ENCODE measurements around the gene HSF4. TPM values are rescaled to one million over a fixed set of nuclear protein-coding genes. Genes with fewer than 3 reads are reported as not detected.
A peak's percentile ranks its signal among the peaks of the same experiment; 100 is the strongest.

The HSF4 gene
- total RNA-seq, 1 experiment from 2014 or later, result 2.2 TPM

GRCh38 chr16:67158637-67159600 is 5.6 kb upstream of the HSF4 start:
- DNase-seq (ENCODE audit: low spot score) (peak; percentile 48), ATAC-seq (0 out of 2 replicates have a peak, but pooled peaks have one; percentile 1)
- Mint-ChIP-seq H3K4me3 (peak overlapping the region; percentile 74), H3K9me3 (no peaks in the 10 kb centered on the region), H3K36me3 (peaks cover 2% of the 10 kb centered on the region; the same call in 1 of the 2 replicates), H3K27me3 (ENCODE audit: low read depth) (peaks cover 100% of the 10 kb centered on the region), H3K4me1 (peaks cover 25% of the 10 kb centered on the region), H3K27ac (no peak overlapping the region)
- ChIA-PET CTCF (interaction anchor here (0.8 to 15.3 kb wide), 12 partner anchors 8 to 205 kb away, joined by 3 to 386 read pairs (median 8); partner anchors contain the start of genes B3GNT9, CES3, HSF4 and NOL3), POLR2A (interaction anchor here (0.9 to 1.0 kb wide), 2 partner anchors 19 to 151 kb away, joined by 3 read pairs; no protein-coding TSS in a partner anchor)
- TF ChIP-seq IRF1 (CRISPR knock-in tag; IDR thresholded peaks at IDR 0.05) (no peak), NR1H2 (CRISPR knock-in tag; IDR thresholded peaks at IDR 0.05) (no peak), ZNF219 (CRISPR knock-in tag; IDR thresholded peaks at IDR 0.05; ENCODE audit: borderline replicate concordance) (no peak), PRRX2 (CRISPR knock-in tag; IDR thresholded peaks at IDR 0.05) (no peak), E2F4 (CRISPR knock-in tag; IDR thresholded peaks at IDR 0.05; ENCODE audit: borderline replicate concordance, low read depth) (no peak), GABPB1 (CRISPR knock-in tag; IDR thresholded peaks at IDR 0.05) (no peak), SMAD3 (CRISPR knock-in tag; IDR thresholded peaks at IDR 0.05; ENCODE audit: borderline replicate concordance) (no peak), ZNF232 (CRISPR knock-in tag; IDR thresholded peaks at IDR 0.05) (no peak), PREB (CRISPR knock-in tag; IDR thresholded peaks at IDR 0.05; ENCODE audit: borderline replicate concordance) (no peak), CBFB (CRISPR knock-in tag; IDR thresholded peaks at IDR 0.05; ENCODE audit: low read depth) (no peak)
- TF ChIP-seq, protein P1, sequence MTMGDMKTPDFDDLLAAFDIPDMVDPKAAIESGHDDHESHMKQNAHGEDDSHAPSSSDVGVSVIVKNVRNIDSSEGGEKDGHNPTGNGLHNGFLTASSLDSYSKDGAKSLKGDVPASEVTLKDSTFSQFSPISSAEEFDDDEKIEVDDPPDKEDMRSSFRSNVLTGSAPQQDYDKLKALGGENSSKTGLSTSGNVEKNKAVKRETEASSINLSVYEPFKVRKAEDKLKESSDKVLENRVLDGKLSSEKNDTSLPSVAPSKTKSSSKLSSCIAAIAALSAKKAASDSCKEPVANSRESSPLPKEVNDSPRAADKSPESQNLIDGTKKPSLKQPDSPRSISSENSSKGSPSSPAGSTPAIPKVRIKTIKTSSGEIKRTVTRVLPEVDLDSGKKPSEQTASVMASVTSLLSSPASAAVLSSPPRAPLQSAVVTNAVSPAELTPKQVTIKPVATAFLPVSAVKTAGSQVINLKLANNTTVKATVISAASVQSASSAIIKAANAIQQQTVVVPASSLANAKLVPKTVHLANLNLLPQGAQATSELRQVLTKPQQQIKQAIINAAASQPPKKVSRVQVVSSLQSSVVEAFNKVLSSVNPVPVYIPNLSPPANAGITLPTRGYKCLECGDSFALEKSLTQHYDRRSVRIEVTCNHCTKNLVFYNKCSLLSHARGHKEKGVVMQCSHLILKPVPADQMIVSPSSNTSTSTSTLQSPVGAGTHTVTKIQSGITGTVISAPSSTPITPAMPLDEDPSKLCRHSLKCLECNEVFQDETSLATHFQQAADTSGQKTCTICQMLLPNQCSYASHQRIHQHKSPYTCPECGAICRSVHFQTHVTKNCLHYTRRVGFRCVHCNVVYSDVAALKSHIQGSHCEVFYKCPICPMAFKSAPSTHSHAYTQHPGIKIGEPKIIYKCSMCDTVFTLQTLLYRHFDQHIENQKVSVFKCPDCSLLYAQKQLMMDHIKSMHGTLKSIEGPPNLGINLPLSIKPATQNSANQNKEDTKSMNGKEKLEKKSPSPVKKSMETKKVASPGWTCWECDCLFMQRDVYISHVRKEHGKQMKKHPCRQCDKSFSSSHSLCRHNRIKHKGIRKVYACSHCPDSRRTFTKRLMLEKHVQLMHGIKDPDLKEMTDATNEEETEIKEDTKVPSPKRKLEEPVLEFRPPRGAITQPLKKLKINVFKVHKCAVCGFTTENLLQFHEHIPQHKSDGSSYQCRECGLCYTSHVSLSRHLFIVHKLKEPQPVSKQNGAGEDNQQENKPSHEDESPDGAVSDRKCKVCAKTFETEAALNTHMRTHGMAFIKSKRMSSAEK (CRISPR knock-in tag; IDR thresholded peaks at IDR 0.05; ENCODE audit: borderline replicate concordance), result no peak
- TF ChIP-seq, protein P2, sequence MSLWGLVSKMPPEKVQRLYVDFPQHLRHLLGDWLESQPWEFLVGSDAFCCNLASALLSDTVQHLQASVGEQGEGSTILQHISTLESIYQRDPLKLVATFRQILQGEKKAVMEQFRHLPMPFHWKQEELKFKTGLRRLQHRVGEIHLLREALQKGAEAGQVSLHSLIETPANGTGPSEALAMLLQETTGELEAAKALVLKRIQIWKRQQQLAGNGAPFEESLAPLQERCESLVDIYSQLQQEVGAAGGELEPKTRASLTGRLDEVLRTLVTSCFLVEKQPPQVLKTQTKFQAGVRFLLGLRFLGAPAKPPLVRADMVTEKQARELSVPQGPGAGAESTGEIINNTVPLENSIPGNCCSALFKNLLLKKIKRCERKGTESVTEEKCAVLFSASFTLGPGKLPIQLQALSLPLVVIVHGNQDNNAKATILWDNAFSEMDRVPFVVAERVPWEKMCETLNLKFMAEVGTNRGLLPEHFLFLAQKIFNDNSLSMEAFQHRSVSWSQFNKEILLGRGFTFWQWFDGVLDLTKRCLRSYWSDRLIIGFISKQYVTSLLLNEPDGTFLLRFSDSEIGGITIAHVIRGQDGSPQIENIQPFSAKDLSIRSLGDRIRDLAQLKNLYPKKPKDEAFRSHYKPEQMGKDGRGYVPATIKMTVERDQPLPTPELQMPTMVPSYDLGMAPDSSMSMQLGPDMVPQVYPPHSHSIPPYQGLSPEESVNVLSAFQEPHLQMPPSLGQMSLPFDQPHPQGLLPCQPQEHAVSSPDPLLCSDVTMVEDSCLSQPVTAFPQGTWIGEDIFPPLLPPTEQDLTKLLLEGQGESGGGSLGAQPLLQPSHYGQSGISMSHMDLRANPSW (CRISPR knock-in tag; conservative IDR thresholded peaks at IDR 0.05; ENCODE audit: low read depth), result no peak
- TF ChIP-seq, protein P3, sequence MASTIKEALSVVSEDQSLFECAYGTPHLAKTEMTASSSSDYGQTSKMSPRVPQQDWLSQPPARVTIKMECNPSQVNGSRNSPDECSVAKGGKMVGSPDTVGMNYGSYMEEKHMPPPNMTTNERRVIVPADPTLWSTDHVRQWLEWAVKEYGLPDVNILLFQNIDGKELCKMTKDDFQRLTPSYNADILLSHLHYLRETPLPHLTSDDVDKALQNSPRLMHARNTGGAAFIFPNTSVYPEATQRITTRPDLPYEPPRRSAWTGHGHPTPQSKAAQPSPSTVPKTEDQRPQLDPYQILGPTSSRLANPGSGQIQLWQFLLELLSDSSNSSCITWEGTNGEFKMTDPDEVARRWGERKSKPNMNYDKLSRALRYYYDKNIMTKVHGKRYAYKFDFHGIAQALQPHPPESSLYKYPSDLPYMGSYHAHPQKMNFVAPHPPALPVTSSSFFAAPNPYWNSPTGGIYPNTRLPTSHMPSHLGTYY (CRISPR knock-in tag; IDR thresholded peaks at IDR 0.05), result no peak
